Dendritic cell treated with granulocyte-macrophage colony-stimulating factor and Interleukin-4, amounts not matched to agents 40 ng/mL and 50 ng/mL, for 4 days (primary cell): ENCODE results near the gene UCHL1.

ENCODE experiments used
- H3K27ac Mint-ChIP-seq: one replicate; pipeline ENCODE4 v1.8.0; 2022; ENCODE audit warnings: mild to moderate bottlenecking, mixed read lengths
- H3K27me3 Mint-ChIP-seq: one replicate; pipeline ENCODE4 v1.8.0; 2022; ENCODE audit warnings: mild to moderate bottlenecking, mixed read lengths
- H3K36me3 Mint-ChIP-seq: one replicate; pipeline ENCODE4 v1.8.0; 2022; ENCODE audit warnings: low read depth, mixed read lengths
- H3K4me1 Mint-ChIP-seq: one replicate; pipeline ENCODE4 v1.8.0; 2022; ENCODE audit warnings: low read depth, mixed read lengths
- H3K4me3 Mint-ChIP-seq: one replicate; pipeline ENCODE4 v1.8.0; 2022; ENCODE audit warnings: mild to moderate bottlenecking, moderate library complexity, mixed read lengths
- H3K9me3 Mint-ChIP-seq: one replicate; pipeline ENCODE4 v1.8.0; 2022; ENCODE audit warnings: mixed read lengths
- intact Hi-C: fragments of 100-400 bp; cut with micrococcal nuclease; formaldehyde crosslinking; loops from one replicate; pipeline ENCODE4 v1.15.0; 2022

The UCHL1 gene

GRCh38 chr4:41217374-41217773 is 39.4 kb upstream of the UCHL1 start:
- Mint-ChIP-seq H3K4me3 (no peak overlapping the region), H3K27me3 (peaks cover 67% of the 10 kb centered on the region), H3K4me1 (peaks cover 40% of the 10 kb centered on the region), H3K27ac (no peak overlapping the region), H3K9me3 (no peaks in the 10 kb centered on the region), H3K36me3 (no peaks in the 10 kb centered on the region)
- intact Hi-C loops = no loop called here

DNA sequence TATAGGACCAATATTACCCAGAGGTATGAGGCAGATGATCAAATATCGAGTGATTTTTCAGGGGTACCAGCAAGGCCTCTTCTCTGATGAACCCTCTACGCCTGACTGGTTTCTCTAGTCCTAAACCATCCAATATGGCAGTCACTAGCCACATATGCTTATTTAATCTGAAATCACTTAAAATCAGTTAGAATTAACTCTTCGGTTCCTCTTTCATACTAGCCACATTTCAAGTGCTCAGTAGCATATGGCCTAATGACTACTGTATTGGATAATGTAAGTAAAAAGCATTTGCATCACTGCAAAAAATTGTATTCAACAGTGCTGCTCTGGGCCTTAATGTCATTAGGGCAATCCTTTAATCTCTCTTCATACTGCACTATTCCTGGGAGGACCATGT is 38.0 kb upstream of the UCHL1 start:
- no peak overlapping the region for H3K4me3 Mint-ChIP-seq
- intact Hi-C loops = no loop called here
- peaks cover 27% of the 10 kb centered on the region for H3K4me1 Mint-ChIP-seq
- H3K27ac Mint-ChIP-seq = no peak overlapping the region
- H3K36me3 Mint-ChIP-seq = no peaks in the 10 kb centered on the region
- no peaks in the 10 kb centered on the region for H3K9me3 Mint-ChIP-seq
- H3K27me3 Mint-ChIP-seq = peaks cover 55% of the 10 kb centered on the region

DNA sequence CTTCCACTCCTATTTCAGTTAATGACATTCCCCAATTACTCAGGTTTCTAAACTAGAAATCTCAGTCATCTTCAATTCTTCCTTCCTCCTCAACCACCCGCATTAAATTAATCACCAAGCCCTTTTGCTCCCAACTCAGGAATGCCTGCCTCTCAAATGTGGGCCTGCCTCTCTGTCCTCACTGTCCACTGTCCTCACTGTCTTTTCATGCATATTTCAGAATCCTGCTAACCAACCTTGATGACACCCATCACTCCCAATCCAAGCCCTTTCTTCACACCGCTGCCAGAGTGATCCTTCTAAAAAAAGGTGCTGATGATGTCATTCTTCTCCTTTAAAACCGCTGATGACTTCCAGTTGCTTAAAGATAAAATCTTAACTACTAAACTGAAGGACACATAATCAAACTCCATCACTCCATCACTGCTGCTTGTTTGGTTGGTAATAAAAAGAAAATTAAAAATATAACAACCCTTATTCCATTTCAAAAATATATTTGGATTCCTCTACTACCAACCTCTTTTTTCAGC is 37.2 kb upstream of the UCHL1 start:
- Mint-ChIP-seq H3K4me3 (no peak overlapping the region), H3K4me1 (peaks cover 19% of the 10 kb centered on the region), H3K9me3 (no peaks in the 10 kb centered on the region), H3K36me3 (no peaks in the 10 kb centered on the region), H3K27ac (no peak overlapping the region), H3K27me3 (peaks cover 48% of the 10 kb centered on the region)
- intact Hi-C loops = no loop called here

DNA sequence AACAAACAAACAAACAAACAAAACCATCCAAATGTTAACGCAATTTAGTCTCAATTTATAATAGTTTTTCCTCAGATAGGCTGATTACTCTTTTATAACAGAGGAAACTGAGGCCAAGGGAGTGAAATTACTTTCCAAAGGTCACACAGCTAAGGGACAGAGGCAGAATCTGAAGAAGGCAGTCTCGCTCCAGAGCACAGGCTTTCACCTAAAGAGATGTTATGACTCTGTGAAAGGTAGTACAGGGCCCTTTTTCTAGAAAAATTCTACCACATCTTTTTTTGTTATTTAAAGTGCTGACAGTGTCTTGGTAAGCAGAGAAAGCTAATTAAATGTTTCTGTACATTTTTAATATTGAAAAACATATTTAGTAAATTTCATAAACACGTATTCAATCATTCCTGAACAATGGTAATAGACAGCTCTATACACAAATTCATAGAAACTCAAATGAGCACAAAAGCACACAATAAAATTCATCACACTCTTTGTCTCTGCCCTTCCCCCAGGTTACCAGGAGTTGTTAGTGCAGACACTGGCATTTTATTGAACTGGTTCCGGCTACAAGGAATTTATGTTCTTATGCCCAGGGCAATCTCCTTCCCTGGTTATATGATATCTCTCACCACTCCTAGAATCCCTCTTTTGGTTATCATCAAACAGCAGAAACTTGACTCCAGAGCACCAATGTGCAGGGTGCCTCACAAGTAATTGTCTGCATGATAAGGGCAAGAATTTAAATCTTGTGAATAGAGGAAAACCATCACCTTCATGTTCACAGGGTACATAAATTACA is 34.7 kb upstream of the UCHL1 start:
- Mint-ChIP-seq H3K27me3 (peaks cover 26% of the 10 kb centered on the region), H3K27ac (no peak overlapping the region), H3K9me3 (no peaks in the 10 kb centered on the region), H3K4me1 (no peaks in the 10 kb centered on the region), H3K36me3 (no peaks in the 10 kb centered on the region), H3K4me3 (no peak overlapping the region)
- intact Hi-C loops = no loop called here

- Mint-ChIP-seq H3K36me3 (no peaks in the 10 kb centered on the region), H3K27me3 (peaks cover 5% of the 10 kb centered on the region), H3K27ac (no peak overlapping the region), H3K4me3 (no peak overlapping the region), H3K9me3 (no peaks in the 10 kb centered on the region), H3K4me1 (no peaks in the 10 kb centered on the region)
- intact Hi-C loops = no loop called here
Measured at GRCh38 chr4:41227902-41228301, 28.8 kb upstream of the UCHL1 start.

GRCh38 chr4:41232406-41232805 is 24.3 kb upstream of the UCHL1 start:
- intact Hi-C loops = no loop called here
- Mint-ChIP-seq H3K27me3 (peaks cover 5% of the 10 kb centered on the region), H3K4me1 (peaks cover 5% of the 10 kb centered on the region), H3K9me3 (no peaks in the 10 kb centered on the region), H3K27ac (no peak overlapping the region), H3K36me3 (no peaks in the 10 kb centered on the region), H3K4me3 (no peak overlapping the region)

DNA sequence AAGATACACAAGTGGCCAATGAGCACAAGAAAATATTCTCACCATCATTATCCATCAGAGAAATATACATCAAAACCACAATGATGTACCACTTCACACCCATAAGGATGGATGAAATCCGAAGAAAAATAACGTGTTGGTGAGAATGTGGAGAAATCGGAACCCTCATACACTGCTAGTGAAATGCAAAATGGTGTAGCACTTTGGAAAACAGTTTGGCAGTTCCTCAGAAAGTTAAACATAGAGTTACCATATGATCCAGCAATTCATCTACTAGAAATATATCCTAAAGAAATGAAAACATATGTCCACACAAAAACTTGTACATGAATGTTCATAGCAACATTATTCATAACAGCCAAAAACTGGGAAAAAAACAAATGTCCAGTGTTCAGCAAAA is 23.9 kb upstream of the UCHL1 start:
- H3K27me3 Mint-ChIP-seq = peaks cover 5% of the 10 kb centered on the region
- intact Hi-C loops = no loop called here
- H3K27ac Mint-ChIP-seq = no peak overlapping the region

GRCh38 chr4:41236032-41236431 is 20.7 kb upstream of the UCHL1 start:
- intact Hi-C loops = no loop called here
- Mint-ChIP-seq H3K36me3 (no peaks in the 10 kb centered on the region), H3K27ac (no peak overlapping the region), H3K4me3 (no peak overlapping the region), H3K27me3 (peaks cover 5% of the 10 kb centered on the region), H3K9me3 (no peaks in the 10 kb centered on the region), H3K4me1 (peaks cover 5% of the 10 kb centered on the region)

More for the DNA sequence above, 23.9 kb upstream of the UCHL1 start:
- Mint-ChIP-seq H3K9me3 (no peaks in the 10 kb centered on the region), H3K4me1 (peaks cover 5% of the 10 kb centered on the region), H3K4me3 (no peak overlapping the region), H3K36me3 (no peaks in the 10 kb centered on the region)

DNA sequence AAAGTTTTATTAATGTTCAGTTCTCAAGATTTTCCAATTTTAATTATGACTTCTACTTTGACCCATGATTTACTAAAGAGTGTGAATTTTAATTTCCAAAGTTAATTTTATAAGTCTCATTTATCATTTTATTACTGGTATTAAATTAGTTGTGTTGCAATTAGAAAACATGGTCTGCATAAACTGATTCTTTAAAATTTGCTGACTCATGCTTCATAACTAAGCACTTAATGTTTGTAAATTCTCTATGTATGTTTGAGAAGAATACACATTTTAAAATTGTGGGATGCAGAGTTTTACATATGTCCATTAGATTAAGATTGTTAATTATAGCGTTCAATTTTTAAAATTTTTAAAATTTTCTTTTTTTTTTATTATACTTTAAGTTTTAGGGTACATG is 20.2 kb upstream of the UCHL1 start:
- Mint-ChIP-seq H3K4me1 (peaks cover 5% of the 10 kb centered on the region), H3K27me3 (peaks cover 5% of the 10 kb centered on the region), H3K4me3 (no peak overlapping the region), H3K9me3 (no peaks in the 10 kb centered on the region), H3K36me3 (no peaks in the 10 kb centered on the region), H3K27ac (no peak overlapping the region)
- intact Hi-C loops = no loop called here

DNA sequence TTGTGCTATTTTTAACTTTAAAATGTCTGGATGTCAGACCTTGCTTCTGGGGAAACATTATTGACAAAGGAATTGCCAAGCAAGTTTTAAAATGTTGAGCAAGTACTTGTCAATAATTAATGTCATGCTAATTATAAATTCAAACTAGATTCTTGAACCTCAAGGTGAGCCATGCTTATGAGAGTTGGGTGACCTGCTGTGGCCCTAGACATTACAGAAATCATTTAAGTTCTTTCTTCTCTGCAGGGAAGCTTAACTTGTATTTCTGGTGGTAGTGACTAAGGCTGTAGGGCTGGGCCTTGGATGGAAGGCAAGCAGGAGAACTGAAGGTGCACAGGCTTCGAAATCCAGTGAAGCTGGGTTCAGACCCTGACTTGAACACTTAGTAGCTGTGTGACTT is 14.8 kb upstream of the UCHL1 start:
- Mint-ChIP-seq H3K27ac (no peak overlapping the region), H3K4me3 (no peak overlapping the region), H3K36me3 (no peaks in the 10 kb centered on the region), H3K4me1 (no peaks in the 10 kb centered on the region), H3K9me3 (no peaks in the 10 kb centered on the region), H3K27me3 (peaks cover 6% of the 10 kb centered on the region)
- intact Hi-C loops = no loop called here

GRCh38 chr4:41245983-41246382 is 10.7 kb upstream of the UCHL1 start:
- H3K27ac Mint-ChIP-seq = no peak overlapping the region
- H3K4me3 Mint-ChIP-seq = no peak overlapping the region
- H3K4me1 Mint-ChIP-seq = no peaks in the 10 kb centered on the region
- no peaks in the 10 kb centered on the region for H3K36me3 Mint-ChIP-seq
- intact Hi-C loops = no loop called here
- peaks cover 12% of the 10 kb centered on the region for H3K27me3 Mint-ChIP-seq
- H3K9me3 Mint-ChIP-seq = no peaks in the 10 kb centered on the region

DNA sequence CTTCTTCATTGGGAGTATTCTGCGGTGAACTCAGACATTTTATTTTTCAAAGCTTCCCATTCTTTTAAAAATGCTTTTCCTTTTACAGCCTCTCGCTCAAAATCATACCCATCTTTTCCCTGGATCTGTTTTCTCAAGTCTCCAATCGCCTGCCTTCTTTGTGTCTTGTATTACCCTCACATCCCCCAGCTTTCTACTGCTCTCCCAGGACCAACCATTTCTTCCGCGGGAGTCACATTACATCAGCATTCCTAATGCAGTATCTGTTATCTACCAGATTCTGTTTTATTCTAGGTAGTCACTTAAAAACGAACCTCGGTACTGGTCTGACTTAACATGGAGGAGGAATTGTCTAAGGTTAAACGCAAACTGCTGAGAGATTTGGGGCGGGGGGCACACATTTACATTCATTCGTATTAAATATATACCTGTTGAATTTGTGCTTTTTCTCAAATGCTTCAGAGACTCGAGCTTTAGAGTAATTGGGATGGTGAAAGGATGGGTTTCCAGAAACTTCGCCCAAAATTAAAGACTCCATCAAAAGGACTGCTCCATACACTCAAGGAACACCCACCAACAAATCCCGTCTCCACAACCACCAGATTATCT is 493 bp upstream of the UCHL1 start:
- Mint-ChIP-seq H3K9me3 (no peaks in the 10 kb centered on the region), H3K4me1 (peaks cover 12% of the 10 kb centered on the region), H3K27me3 (peaks cover 60% of the 10 kb centered on the region), H3K36me3 (no peaks in the 10 kb centered on the region), H3K27ac (no peak overlapping the region), H3K4me3 (peak overlapping the region; percentile 62)
- intact Hi-C loops = no loop called here

DNA sequence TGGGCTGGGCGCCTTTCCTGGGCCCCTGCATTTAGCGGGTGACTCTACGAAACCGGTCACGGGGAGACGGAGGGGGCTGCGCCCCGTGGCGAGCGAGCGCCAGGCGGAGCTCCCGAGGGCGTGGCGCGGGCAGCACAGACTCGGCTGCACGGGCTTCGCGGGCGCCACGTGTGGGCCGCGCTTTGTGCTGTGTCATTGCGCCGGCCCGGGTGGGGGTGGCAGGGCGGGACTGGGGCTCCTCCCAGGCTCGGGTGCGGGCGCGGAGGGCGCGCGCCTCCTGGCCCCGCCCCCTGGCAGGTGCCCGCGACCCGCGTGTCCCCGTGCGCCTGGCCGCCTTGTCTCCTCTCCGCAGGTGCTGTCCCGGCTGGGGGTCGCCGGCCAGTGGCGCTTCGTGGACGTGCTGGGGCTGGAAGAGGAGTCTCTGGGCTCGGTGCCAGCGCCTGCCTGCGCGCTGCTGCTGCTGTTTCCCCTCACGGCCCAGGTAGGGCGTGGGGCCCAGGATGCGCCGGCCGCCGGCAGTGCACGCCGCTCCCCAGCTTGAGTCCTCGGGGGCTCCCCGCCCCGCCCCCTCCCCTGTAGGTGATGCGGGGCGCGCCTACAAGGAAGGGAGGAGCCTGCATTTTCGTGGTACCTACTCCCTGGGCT is 651 bp downstream of the UCHL1 start:
- Mint-ChIP-seq H3K4me1 (peaks cover 12% of the 10 kb centered on the region), H3K9me3 (no peaks in the 10 kb centered on the region), H3K4me3 (peak overlapping the region; percentile 62), H3K27me3 (peaks cover 61% of the 10 kb centered on the region), H3K36me3 (no peaks in the 10 kb centered on the region), H3K27ac (no peak overlapping the region)
- intact Hi-C loops = no loop called here

DNA sequence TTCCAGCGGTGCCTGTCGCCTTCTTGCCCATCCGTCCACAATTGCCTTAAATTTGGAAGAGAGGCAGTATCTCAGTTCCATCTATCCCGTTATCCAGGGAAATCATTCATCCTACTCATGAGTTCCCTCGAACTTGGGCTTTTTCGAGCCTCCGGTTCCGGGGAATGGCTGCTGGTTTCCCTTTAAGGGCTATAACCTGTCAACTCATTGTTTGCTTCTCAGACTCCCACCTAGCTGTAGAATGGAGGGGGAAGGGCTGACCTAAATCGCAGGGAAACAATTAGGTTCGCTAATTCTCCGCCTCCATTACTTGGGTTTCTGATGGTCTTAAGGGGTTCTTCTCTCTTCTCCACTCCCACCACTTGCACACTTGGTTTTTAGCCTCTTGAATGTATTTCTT is 1.2 kb downstream of the UCHL1 start:
- Mint-ChIP-seq H3K27ac (no peak overlapping the region), H3K27me3 (peaks cover 59% of the 10 kb centered on the region), H3K36me3 (no peaks in the 10 kb centered on the region), H3K4me3 (peak overlapping the region; percentile 58), H3K4me1 (peaks cover 12% of the 10 kb centered on the region), H3K9me3 (no peaks in the 10 kb centered on the region)
- intact Hi-C loops = no loop called here
